ENCODE results near the gene PDGFRB.
A peak's percentile ranks its signal among the peaks of the same experiment; 100 is the strongest.

PDGFRB gene

GRCh38 chr5:150155258-150156026 is at the start of gene PDGFRB:
TSS of gene PDGFRB (minus strand) at chr5:150155845. CDS start at chr5:150137047, 18,798 bp downstream.
- peak; percentile 81 for DNase-seq (ENCODE audit: low spot score)

GRCh38 chr5:150204590-150204960 is 48.9 kb upstream of the PDGFRB start:
- no peak for DNase-seq (ENCODE audit: low spot score)

GRCh38 chr5:150203832-150204589 is 48.4 kb upstream of the PDGFRB start:
- DNase-seq (ENCODE audit: low spot score): no peak

- no peak for DNase-seq (ENCODE audit: low spot score)
These were observed 46.9 kb upstream of the PDGFRB start for GRCh38 chr5:150202501-150202900.

GRCh38 chr5:150197476-150197875 is 41.8 kb upstream of the PDGFRB start:
- DNase-seq (ENCODE audit: low spot score): no peak

- DNase-seq (ENCODE audit: low spot score): no peak
These were observed 41.3 kb upstream of the PDGFRB start for GRCh38 chr5:150196986-150197385.

GRCh38 chr5:150196514-150196913 is 40.9 kb upstream of the PDGFRB start:
- DNase-seq (ENCODE audit: low spot score): no peak

GRCh38 chr5:150195736-150196485 is 40.3 kb upstream of the PDGFRB start:
- no peak for DNase-seq (ENCODE audit: low spot score)

GRCh38 chr5:150192462-150192861 is 36.8 kb upstream of the PDGFRB start:
- DNase-seq (ENCODE audit: low spot score): no peak

- DNase-seq (ENCODE audit: low spot score): no peak
These were observed 35.3 kb upstream of the PDGFRB start for GRCh38 chr5:150190987-150191386.

GRCh38 chr5:150190503-150190979 is 34.9 kb upstream of the PDGFRB start:
- peak; percentile 55 for DNase-seq (ENCODE audit: low spot score)

GRCh38 chr5:150189728-150190502 is 34.3 kb upstream of the PDGFRB start, which contains the start of gene SLC6A7:
TSS of gene SLC6A7 (plus strand) at chr5:150190062. CDS start at chr5:150190328, 266 bp downstream.
- peak; percentile 65 for DNase-seq (ENCODE audit: low spot score)

- no peak for DNase-seq (ENCODE audit: low spot score)
These were observed 33.7 kb upstream of the PDGFRB start for GRCh38 chr5:150189326-150189725.

- no peak for DNase-seq (ENCODE audit: low spot score)
These were observed 32.6 kb upstream of the PDGFRB start for GRCh38 chr5:150188146-150188842.

GRCh38 chr5:150186897-150187296 is 31.3 kb upstream of the PDGFRB start:
- DNase-seq (ENCODE audit: low spot score): no peak

- peak; percentile 51 for DNase-seq (ENCODE audit: low spot score)
These were observed 30.5 kb upstream of the PDGFRB start for GRCh38 chr5:150186137-150186536.

GRCh38 chr5:150184990-150185912 is 29.6 kb upstream of the PDGFRB start:
- no peak for DNase-seq (ENCODE audit: low spot score)

- no peak for DNase-seq (ENCODE audit: low spot score)
These were observed 28.4 kb upstream of the PDGFRB start for GRCh38 chr5:150184006-150184405.

- no peak for DNase-seq (ENCODE audit: low spot score)
These were observed 27.8 kb upstream of the PDGFRB start for GRCh38 chr5:150183436-150183835.

- no peak for DNase-seq (ENCODE audit: low spot score)
These were observed 27.1 kb upstream of the PDGFRB start for GRCh38 chr5:150182774-150183173.
